ENCODE data around the gene CCDC51. TPM values are rescaled to one million over a fixed set of nuclear protein-coding genes. Genes with fewer than 3 reads are reported as not detected.
"Not testable (repeated sequence)": the region's sequence is repeated elsewhere in the genome, so short reads cannot be mapped to it uniquely, and the experiment has no call there.

The CCDC51 gene
- total and polyA plus RNA-seq, 7 experiments from 2014 or later, result 3.6 to 16.5 (median 7.1) TPM

GRCh38 chr3:48402907-48403306 lies 37.0 kb downstream of the CCDC51 start:
- Histone ChIP-seq H3K36me3 (ENCODE audit: control insufficient read depth in 2 of 3, insufficient read depth in 3 of 3, low read length in 3 of 3) (no peaks in the 10 kb centered on the region), H3K27ac (ENCODE audit: low read depth, low read length) (no peak overlapping the region), H3K27me3 (ENCODE audit: control insufficient read depth in 2 of 2, insufficient read depth in 2 of 2, low read length in 2 of 2) (no peaks in the 10 kb centered on the region), H3K9me3 (ENCODE audit: control insufficient read depth in 2 of 3, low read length in 3 of 3) (no peaks in the 10 kb centered on the region), H3K4me3 (ENCODE audit: low read length) (no peak overlapping the region), H3K4me1 (ENCODE audit: control insufficient read depth in 2 of 2, insufficient read depth in 2 of 2, low read length in 2 of 2) (no peaks in the 10 kb centered on the region)
- intact Hi-C loops (cut with micrococcal nuclease), result no loop called here
- Mint-ChIP-seq H3K9me3 (no peaks in the 10 kb centered on the region), H3K4me1 (peaks cover 0 to 3% (median 0%) of the 10 kb centered on the region in 7 donors), H3K36me3 (no peaks in the 10 kb centered on the region), H3K27ac (no peak overlapping the region), H3K27me3 (peaks cover 0 to 5% (median 0%) of the 10 kb centered on the region in 5 donors), H3K4me3 (no peak overlapping the region)
- DNase-seq (no peak), ATAC-seq (no peak)
- CTCF ChIA-PET, result interaction anchor here (2.4 to 5.8 kb wide), 4 partner anchors 31 to 146 kb away, joined by 13 to 187 read pairs (median 80); partner anchors contain the start of gene PLXNB1
- POLR2A ChIA-PET, result interaction anchor here (0.6 kb wide), 1 partner anchor 16 kb away, joined by 6 read pairs; no protein-coding TSS in a partner anchor

GRCh38 chr3:48402281-48402732 lies 37.6 kb downstream of the CCDC51 start:
- no peaks in the 10 kb centered on the region for H3K36me3 Mint-ChIP-seq
- ChIA-PET POLR2A (no interaction called here), CTCF (interaction anchor here (0.6 to 5.8 kb wide), 9 partner anchors 31 to 535 kb away, joined by 3 to 187 read pairs (median 5); partner anchors contain the start of genes ATRIP, PFKFB4 and PLXNB1)
- no peaks in the 10 kb centered on the region for H3K9me3 Mint-ChIP-seq
- Histone ChIP-seq H3K27me3 (ENCODE audit: control insufficient read depth in 2 of 2, insufficient read depth in 2 of 2, low read length in 2 of 2) (no peaks in the 10 kb centered on the region), H3K4me1 (ENCODE audit: control insufficient read depth in 2 of 2, insufficient read depth in 2 of 2, low read length in 2 of 2) (no peaks in the 10 kb centered on the region), H3K36me3 (ENCODE audit: control insufficient read depth in 2 of 3, insufficient read depth in 3 of 3, low read length in 3 of 3) (no peaks in the 10 kb centered on the region), H3K27ac (ENCODE audit: low read depth, low read length) (no peak overlapping the region), H3K9me3 (ENCODE audit: control insufficient read depth in 2 of 3, low read length in 3 of 3) (no peaks in the 10 kb centered on the region), H3K4me3 (ENCODE audit: low read length) (no peak overlapping the region)
- peaks cover 0 to 3% (median 0%) of the 10 kb centered on the region in 7 donors for H3K4me1 Mint-ChIP-seq
- intact Hi-C loops (cut with micrococcal nuclease), result no loop called here
- peaks cover 0 to 5% (median 0%) of the 10 kb centered on the region in 5 donors for H3K27me3 Mint-ChIP-seq
- ATAC-seq, result no peak
- no peak overlapping the region for H3K4me3 Mint-ChIP-seq
- DNase-seq, result peak in 1 of 9 donors; percentile 18
- H3K27ac Mint-ChIP-seq, result no peak overlapping the region

- H3K27ac ChIP-seq (ENCODE audit: low read depth, low read length); H3K36me3 Mint-ChIP-seq; H3K9me3 Mint-ChIP-seq; H3K4me1 ChIP-seq (ENCODE audit: control insufficient read depth in 2 of 2, insufficient read depth in 2 of 2, low read length in 2 of 2); H3K27me3 ChIP-seq (ENCODE audit: control insufficient read depth in 2 of 2, insufficient read depth in 2 of 2, low read length in 2 of 2); H3K36me3 ChIP-seq (ENCODE audit: control insufficient read depth in 2 of 3, insufficient read depth in 3 of 3, low read length in 3 of 3); H3K9me3 ChIP-seq (ENCODE audit: control insufficient read depth in 2 of 3, low read length in 3 of 3); DNase-seq; H3K4me3 ChIP-seq (ENCODE audit: low read length); H3K4me1 Mint-ChIP-seq; ATAC-seq; H3K4me3 Mint-ChIP-seq; H3K27me3 Mint-ChIP-seq; H3K27ac Mint-ChIP-seq: not testable (repeated sequence)
- ChIA-PET POLR2A (interaction anchor here (0.7 to 2.7 kb wide), 7 partner anchors 34 to 689 kb away, joined by 3 to 17 read pairs (median 3); partner anchors contain the start of genes CCDC51, SLC26A6 and TMA7), CTCF (interaction anchor here (0.6 to 5.8 kb wide), 33 partner anchors 22 to 535 kb away, joined by 3 to 187 read pairs (median 5); partner anchors contain the start of genes ATRIP, CCDC51, PFKFB4 and PLXNB1)
- intact Hi-C loops (cut with micrococcal nuclease), result loop anchor here (1.0 to 2.0 kb wide), 13 partner anchors 31 to 284 kb away; partner anchors contain the start of genes NCKIPSD (in 2 of the 2), UQCRC1 (in 2 of the 2) and PFKFB4 (in 1 of the 2)
Measured at GRCh38 chr3:48401434-48401901, 38.5 kb downstream of the CCDC51 start.

DNA sequence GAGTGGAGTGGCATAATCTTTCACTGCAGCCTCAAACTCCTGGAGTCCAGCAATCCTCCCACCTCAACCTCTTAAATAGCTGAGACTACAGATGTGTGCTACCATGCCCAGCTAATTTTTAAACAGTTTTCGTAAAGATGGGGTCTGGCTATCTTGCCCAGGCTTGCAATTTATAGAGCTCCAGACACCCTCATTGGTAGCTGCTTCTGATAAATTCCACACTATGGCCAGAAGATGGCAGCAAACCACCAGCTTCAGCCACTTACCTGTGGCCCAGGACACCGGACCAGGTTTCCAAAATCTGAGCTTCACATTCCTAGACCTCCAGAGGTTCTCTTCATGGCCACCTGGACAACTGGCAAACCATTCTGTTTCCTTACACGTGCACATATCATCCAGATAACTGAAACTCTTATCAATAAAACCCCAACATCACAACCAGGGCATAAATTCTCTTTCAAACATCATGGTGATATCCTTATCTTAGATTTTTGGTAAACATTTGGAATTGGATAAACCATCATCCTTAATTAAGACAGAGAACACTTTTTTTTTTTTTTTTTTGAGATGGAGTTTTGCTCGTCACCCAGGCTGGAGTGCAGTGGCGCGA lies 39.0 kb downstream of the CCDC51 start:
- Mint-ChIP-seq H3K4me1 (peaks cover 0 to 3% (median 0%) of the 10 kb centered on the region in 7 donors), H3K9me3 (no peaks in the 10 kb centered on the region), H3K36me3 (no peaks in the 10 kb centered on the region), H3K4me3 (no peak overlapping the region), H3K27me3 (peaks cover 0 to 7% (median 3%) of the 10 kb centered on the region in 5 donors), H3K27ac (peak overlapping the region in 1 of 9 donors; percentile 47)
- Histone ChIP-seq H3K4me1 (ENCODE audit: control insufficient read depth in 2 of 2, insufficient read depth in 2 of 2, low read length in 2 of 2) (no peaks in the 10 kb centered on the region), H3K27me3 (ENCODE audit: control insufficient read depth in 2 of 2, insufficient read depth in 2 of 2, low read length in 2 of 2) (no peaks in the 10 kb centered on the region), H3K9me3 (ENCODE audit: control insufficient read depth in 2 of 3, low read length in 3 of 3) (no peaks in the 10 kb centered on the region), H3K4me3 (ENCODE audit: low read length) (no peak overlapping the region), H3K27ac (ENCODE audit: low read depth, low read length) (no peak overlapping the region), H3K36me3 (ENCODE audit: control insufficient read depth in 2 of 3, insufficient read depth in 3 of 3, low read length in 3 of 3) (no peaks in the 10 kb centered on the region)
- intact Hi-C loops (cut with micrococcal nuclease), result loop anchor here (1.0 to 2.0 kb wide), 13 partner anchors 31 to 284 kb away; partner anchors contain the start of genes NCKIPSD (in 2 of the 2), UQCRC1 (in 2 of the 2) and PFKFB4 (in 1 of the 2)
- CTCF ChIA-PET, result interaction anchor here (0.6 to 5.8 kb wide), 43 partner anchors 11 to 282 kb away, joined by 3 to 187 read pairs (median 4); partner anchors contain the start of genes ATRIP, CCDC51, PFKFB4 and PLXNB1
- peak; percentile 86 for ATAC-seq
- POLR2A ChIA-PET, result interaction anchor here (0.6 to 2.7 kb wide), 8 partner anchors 10 to 689 kb away, joined by 3 to 17 read pairs (median 3); partner anchors contain the start of genes CCDC51, SLC26A6 and TMA7
- peak; percentile 33 to 76 (median 66) for DNase-seq

DNA sequence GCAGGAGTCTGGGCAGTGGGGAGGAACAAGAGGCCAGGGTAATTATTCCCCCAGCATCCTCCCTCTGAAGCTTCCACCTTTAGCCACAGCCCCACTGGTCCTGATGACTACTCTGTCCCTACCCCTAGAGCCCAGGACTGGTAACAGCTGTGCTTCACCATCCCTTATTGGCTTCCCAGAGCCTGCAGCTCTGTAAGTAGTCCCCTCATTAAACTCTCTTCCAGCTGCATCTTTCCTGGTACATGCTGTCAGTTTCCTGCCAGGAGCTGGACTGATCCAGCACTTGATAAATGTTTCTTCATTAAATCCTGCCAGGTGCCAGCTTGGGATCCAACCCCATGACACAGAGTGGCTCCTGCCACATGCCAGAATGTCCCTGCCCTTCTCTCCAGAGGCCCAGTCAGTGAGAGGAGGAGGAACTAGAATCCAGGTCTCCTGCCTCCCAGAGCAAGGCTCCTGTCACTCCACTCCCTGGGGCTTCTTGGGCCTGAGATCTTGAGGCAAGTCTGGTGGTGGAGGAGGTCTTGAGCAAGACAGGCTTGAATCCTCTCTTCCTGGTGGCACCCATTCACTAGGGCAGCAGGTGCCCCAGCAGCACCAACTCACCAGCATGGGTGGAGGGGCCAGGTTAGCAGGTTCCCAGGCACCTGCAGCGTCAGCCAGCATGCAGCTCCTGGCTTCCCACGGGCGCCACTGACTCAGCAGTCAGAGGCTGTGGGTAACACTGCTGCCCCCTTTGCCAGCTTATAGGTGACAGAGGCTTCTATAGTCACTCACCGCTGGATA lies 40.3 kb downstream of the CCDC51 start:
- Histone ChIP-seq H3K27me3 (ENCODE audit: control insufficient read depth in 2 of 2, insufficient read depth in 2 of 2, low read length in 2 of 2) (no peaks in the 10 kb centered on the region), H3K4me3 (ENCODE audit: low read length) (no peak overlapping the region), H3K27ac (ENCODE audit: low read depth, low read length) (no peak overlapping the region), H3K36me3 (ENCODE audit: control insufficient read depth in 2 of 3, insufficient read depth in 3 of 3, low read length in 3 of 3) (no peaks in the 10 kb centered on the region), H3K9me3 (ENCODE audit: control insufficient read depth in 2 of 3, low read length in 3 of 3) (no peaks in the 10 kb centered on the region), H3K4me1 (ENCODE audit: control insufficient read depth in 2 of 2, insufficient read depth in 2 of 2, low read length in 2 of 2) (no peaks in the 10 kb centered on the region)
- DNase-seq (peak in 1 of 9 donors; percentile 18), ATAC-seq (no peak)
- H3K27ac Mint-ChIP-seq, result peak overlapping the region in 1 of 9 donors; percentile 14
- ChIA-PET POLR2A (interaction anchor here (2.7 kb wide), 1 partner anchor 148 kb away, joined by 17 read pairs; no protein-coding TSS in a partner anchor), CTCF (interaction anchor here (0.9 to 5.8 kb wide), 16 partner anchors 13 to 211 kb away, joined by 3 to 187 read pairs (median 5); partner anchors contain the start of genes PFKFB4 and PLXNB1)
- H3K36me3 Mint-ChIP-seq, result no peaks in the 10 kb centered on the region
- H3K4me1 Mint-ChIP-seq, result peaks cover 0 to 3% (median 0%) of the 10 kb centered on the region in 7 donors
- intact Hi-C loops (cut with micrococcal nuclease), result loop anchor here (2.0 kb wide), 4 partner anchors 67 to 285 kb away; partner anchors contain the start of genes NCKIPSD (in 1 of the 2), PFKFB4 (in 1 of the 2) and UQCRC1 (in 1 of the 2)
- H3K27me3 Mint-ChIP-seq, result peaks cover 0 to 10% (median 10%) of the 10 kb centered on the region in 5 donors
- H3K9me3 Mint-ChIP-seq, result no peaks in the 10 kb centered on the region
- H3K4me3 Mint-ChIP-seq, result no peak overlapping the region

Measured in naive thymus-derived CD4-positive, alpha-beta T cell (primary cell).